NCI-H2196 treated with DMSO at 0.1 percent for 48 hours (cell line): Measurements from ENCODE around the gene PDHA1.
A peak's percentile ranks its signal among the peaks of the same experiment; 100 is the strongest.

Experiments used
- DNase-seq: peaks from one replicate; lab custom pipeline; 2025; ENCODE audit not compliant: unreplicated experiment; lab: John Stamatoyannopoulos, UW

The PDHA1 gene

DNA sequence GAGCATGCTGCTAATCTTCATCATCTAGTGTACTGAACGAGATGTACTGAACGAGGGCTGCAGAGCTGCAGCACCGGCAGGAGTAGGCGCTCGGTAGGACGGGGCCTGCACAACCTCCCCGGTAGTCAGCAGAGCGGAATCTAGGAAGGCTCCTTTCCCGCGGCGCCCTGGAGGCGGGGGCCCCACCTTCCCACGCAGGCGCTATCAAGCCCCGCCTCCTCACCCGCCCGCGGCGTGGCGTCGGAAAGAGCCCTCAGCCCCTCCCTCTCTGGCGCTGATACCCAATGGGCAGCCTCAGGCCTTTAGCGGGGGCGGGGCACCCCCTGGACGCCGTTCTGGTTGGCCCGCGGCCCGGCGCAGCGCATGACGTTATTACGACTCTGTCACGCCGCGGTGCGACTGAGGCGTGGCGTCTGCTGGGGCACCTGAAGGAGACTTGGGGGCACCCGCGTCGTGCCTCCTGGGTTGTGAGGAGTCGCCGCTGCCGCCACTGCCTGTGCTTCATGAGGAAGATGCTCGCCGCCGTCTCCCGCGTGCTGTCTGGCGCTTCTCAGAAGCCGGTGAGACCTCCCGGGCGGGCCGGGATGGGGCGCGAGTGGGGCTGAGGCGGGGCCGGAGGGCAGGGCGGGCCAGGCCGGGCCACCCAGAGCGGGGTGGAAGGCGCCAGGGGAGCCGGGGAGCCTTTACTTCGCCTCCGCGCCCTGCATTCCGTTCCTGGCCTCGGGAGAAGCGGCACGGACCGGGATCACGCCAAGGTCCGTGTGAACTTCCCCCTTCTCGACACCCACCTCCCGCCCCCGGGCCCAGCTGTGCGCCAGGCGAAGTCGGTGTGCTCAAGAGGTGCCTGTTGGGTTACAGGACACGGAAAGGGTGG is at the start of gene PDHA1:
Gene PDHA1 (plus strand): TSS at position 393 of the 874 bp plus-strand sequence. CDS start 111 bp downstream, at position 504.
- DNase-seq = peak; percentile 75

DNA sequence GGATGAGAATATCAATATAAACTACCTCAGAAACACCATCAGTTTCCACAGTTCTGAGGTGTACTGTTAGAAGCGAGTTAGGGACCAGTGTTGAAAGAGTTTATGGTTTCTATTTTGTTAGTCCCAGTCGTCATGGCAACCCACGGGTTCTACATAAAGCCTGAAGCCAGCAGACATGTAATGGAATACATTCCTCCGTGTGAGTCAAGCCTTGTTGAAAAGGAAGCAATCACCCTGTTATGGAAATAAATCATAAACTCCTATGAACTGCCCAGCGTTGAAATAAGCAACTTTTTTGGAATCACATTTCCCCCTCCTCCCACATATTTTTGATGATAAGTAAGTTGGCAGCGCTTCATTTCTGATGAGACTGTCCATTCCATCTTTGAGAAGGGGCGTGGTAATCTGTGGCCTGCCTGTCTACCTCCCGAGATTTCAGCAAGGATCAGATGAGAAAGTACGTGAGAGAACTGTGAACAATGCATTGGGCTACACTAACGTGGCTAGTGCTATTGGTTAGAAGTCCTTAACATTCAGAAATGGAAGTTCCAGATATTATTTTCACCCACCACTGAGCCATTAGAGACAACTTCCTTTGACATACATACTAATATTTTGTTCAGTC is 40.4 kb upstream of the PDHA1 start:
- DNase-seq = no peak

GRCh38 chrX:19326567-19326966 is 17.2 kb upstream of the PDHA1 start:
- no peak for DNase-seq

GRCh38 chrX:19331831-19332230 is 11.9 kb upstream of the PDHA1 start:
- DNase-seq = no peak

DNA sequence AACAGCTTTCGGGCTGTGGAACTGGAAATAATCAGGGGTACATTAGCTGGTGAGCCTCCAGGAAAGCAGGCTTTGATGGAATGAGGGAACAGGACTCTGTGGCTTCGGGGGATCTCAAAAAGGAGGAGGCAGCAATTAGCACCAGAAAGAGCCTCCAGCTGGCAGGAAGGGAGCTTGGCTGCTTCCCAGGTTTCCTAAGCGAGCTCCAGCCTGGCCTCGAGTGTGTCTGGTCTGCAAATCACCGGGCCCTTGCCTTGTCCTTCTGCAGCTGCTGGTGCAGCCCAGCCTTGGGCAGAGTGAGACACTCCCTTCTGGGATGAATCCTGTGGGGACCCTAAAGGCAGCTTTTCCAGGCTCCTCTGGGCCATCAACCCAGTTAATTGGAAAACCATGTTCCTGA is 10.7 kb upstream of the PDHA1 start:
- DNase-seq = peak; percentile 0

- DNase-seq = no peak
Observed at GRCh38 chrX:19334945-19335626, 8.6 kb upstream of the PDHA1 start.

DNA sequence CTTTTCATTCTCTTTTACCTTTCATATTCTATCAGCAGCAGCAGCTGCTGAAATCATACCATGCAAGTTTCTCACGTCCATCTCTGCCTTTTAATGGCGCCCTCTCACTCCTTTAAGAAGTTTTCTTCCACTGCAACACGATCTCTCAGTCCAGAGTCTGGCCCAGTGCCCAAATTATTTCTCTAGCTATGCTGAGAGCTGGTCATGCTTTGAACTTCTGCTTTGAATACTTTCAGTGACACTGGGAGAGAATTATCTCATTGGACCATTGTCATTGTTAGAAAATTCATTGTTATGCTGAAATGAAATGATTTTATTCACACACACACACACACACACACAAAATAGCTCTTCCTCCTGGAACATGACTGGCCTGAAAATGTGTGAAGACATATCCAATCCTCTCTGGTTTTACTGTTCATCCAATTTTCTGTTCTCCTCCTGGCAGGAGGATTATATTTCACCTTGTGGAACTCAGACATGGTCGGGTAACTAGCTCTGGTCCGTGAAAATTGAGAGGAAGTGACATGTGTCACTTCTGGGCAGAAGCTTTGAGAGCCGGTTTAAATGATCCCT is 1.3 kb upstream of the PDHA1 start:
- no peak for DNase-seq

DNA sequence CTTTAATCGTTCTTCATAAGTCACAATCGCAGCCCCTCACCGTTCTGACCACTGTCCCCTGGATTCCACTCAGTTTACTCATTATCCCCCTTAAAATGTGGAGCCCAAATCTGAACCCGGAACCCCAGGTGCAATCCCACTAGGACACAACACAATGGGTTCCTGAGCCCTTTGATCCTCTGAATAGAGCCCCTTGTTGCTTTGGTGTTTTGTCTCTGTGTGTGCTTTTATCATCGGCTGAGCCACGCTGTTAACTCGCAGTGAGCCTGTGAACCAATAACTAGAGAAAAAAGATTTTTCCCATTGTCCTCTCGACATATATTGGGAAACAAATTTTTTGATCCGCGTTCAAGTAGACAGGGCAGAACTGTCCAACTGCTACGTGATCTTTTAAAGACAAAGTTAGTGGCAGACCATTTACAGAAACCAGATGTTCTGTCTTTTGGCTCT is 617 bp upstream of the PDHA1 start:
- no peak for DNase-seq

- no peak for DNase-seq
Observed at GRCh38 chrX:19344661-19345060, 934 bp downstream of the PDHA1 start.

DNA sequence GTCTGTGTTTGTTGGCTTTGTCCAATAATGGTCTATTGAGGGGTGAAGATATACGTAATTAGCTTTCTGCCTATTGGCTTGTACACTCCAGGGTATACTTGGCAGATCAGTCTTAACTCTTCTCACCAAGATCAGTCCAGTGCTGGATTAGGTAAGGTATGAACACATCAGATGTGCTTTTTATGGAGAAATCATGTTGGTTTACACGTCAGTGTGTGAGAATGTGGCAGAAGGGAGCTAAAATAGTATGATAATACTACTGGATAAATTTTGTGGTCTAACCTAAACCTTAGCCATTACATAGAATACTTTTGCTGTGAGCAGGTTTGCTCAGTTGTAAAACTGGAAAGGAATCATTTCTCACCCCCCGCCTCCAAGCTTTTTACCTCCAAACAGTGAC is 4.2 kb downstream of the PDHA1 start:
- no peak for DNase-seq

DNA sequence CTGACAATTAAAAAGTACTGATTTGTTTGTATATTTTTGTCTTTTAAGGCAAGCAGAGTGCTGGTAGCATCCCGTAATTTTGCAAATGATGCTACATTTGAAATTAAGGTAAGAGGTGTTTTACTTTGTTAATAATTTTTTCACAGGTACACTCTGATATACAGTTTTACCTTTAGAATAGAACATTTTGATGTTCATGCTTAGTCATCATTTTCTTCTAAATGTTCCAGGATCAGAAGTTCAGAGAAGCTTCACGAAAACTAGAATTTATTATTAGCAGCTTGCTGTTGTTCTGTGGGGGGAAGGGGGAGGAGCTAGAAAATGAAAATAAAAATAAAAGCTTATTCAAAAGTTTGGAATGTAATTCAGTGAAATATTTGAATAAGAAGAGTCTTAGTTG is 5.5 kb downstream of the PDHA1 start:
- no peak for DNase-seq

GRCh38 chrX:19350941-19351384 is 7.2 kb downstream of the PDHA1 start:
- DNase-seq = no peak

GRCh38 chrX:19354625-19355024 is 10.9 kb downstream of the PDHA1 start:
- no peak for DNase-seq

DNA sequence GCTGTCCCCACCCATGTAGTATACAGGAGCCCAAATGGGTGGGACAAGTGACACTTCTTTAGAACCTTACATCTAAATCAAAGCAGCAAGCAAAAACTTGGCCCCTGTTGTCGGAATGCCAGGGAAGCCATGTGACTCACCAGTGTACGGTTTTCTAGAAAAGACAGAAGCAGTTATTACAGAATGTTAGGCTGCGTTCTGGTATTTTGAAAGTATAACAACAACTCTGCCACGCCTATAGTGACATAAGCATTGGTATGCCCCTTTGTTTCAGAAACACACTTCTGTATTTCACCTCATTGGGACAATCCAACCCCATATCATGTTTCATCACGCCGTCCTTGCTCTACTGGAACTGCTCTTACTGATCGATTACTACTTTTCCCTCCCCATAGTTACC is 14.8 kb downstream of the PDHA1 start:
- DNase-seq = no peak

GRCh38 chrX:19360903-19361302 is 17.2 kb downstream of the PDHA1 start:
- no peak for DNase-seq

- DNase-seq = no peak
Observed at GRCh38 chrX:19361701-19362100, 18.0 kb downstream of the PDHA1 start.

GRCh38 chrX:19368576-19368975 is 24.8 kb downstream of the PDHA1 start:
- no peak for DNase-seq

GRCh38 chrX:19370061-19370460 is 26.3 kb downstream of the PDHA1 start:
- no peak for DNase-seq

- DNase-seq = no peak
Observed at GRCh38 chrX:19372170-19372546, 28.4 kb downstream of the PDHA1 start.

GRCh38 chrX:19372547-19373331 is 29.0 kb downstream of the PDHA1 start:
- no peak for DNase-seq
